ENCODE results near the gene CUEDC1.

Gene CUEDC1

GRCh38 chr17:57832314-57833178 is 122.7 kb downstream of the CUEDC1 start:
- DNase-seq, result peak; percentile 69

GRCh38 chr17:57830880-57831279 is 124.3 kb downstream of the CUEDC1 start:
- no peak for DNase-seq

GRCh38 chr17:57823469-57824401 is 131.5 kb downstream of the CUEDC1 start:
- DNase-seq, result peak; percentile 49

GRCh38 chr17:57819867-57820266 is 135.3 kb downstream of the CUEDC1 start:
- no peak for DNase-seq

GRCh38 chr17:57819285-57819684 is 135.9 kb downstream of the CUEDC1 start:
- peak; percentile 60 for DNase-seq

- DNase-seq, result no peak
Observed at GRCh38 chr17:57818066-57818465, 137.1 kb downstream of the CUEDC1 start.

- DNase-seq, result no peak
Observed at GRCh38 chr17:57817299-57817698, 137.9 kb downstream of the CUEDC1 start.

GRCh38 chr17:57814421-57814820 is 140.8 kb downstream of the CUEDC1 start:
- no peak for DNase-seq

GRCh38 chr17:57811638-57812280 is 143.5 kb downstream of the CUEDC1 start:
- DNase-seq, result no peak

Measured in suppressor macrophage treated with lipopolysaccharide for 4 hours (primary cell).